ENCODE results near the gene MAPK8IP3. TPM values are rescaled to one million over a fixed set of nuclear protein-coding genes. Genes with fewer than 3 reads are reported as not detected.
A peak's percentile ranks its signal among the peaks of the same experiment; 100 is the strongest.

Gene MAPK8IP3
- total RNA-seq, 1 donor from 2014 or later, result 63.0 TPM

DNA sequence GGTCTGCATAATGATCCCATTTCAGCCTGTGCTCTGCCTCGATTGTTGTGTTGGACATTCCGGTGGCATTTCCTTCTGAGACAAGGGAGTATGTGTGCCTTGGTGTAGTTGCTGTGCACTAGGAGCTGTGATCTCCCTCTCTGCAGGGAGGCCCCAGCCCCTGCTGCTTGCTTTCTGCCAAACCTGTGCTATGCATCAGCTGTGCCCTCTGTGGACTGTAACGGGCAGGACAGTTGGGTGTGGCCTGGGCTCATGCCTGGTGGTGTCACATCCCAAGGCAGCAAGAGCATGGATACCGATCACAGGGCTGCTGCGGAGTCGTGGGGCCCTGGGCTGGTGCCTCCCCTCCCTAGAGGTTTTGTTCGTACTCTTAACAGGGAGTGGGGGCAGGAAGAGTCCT is 31.7 kb upstream of the MAPK8IP3 start:
- peaks cover 63% of the 10 kb centered on the region for H3K36me3 ChIP-seq
- no peak overlapping the region for H3K27ac ChIP-seq
- no peaks in the 10 kb centered on the region for H3K9me3 ChIP-seq
- intact Hi-C loops (cut with DNase I), result no loop called here
- H3K27me3 ChIP-seq (ENCODE audit: low read depth), result no peaks in the 10 kb centered on the region
- TF ChIP-seq CTCF (IDR thresholded peaks at IDR 0.05), result no peak
- ATAC-seq, result no peak
- no peak for DNase-seq
- H3K4me3 ChIP-seq, result no peak overlapping the region
- H3K4me1 ChIP-seq, result peaks cover 11% of the 10 kb centered on the region

GRCh38 chr16:1674751-1675664 is 31.0 kb upstream of the MAPK8IP3 start:
- H3K27me3 ChIP-seq (ENCODE audit: low read depth), result no peaks in the 10 kb centered on the region
- no peak overlapping the region for H3K4me3 ChIP-seq
- DNase-seq (no peak), ATAC-seq (no peak)
- no peak for TF ChIP-seq CTCF (IDR thresholded peaks at IDR 0.05)
- H3K4me1 ChIP-seq, result peaks cover 14% of the 10 kb centered on the region
- intact Hi-C loops (cut with DNase I), result no loop called here
- no peaks in the 10 kb centered on the region for H3K9me3 ChIP-seq
- H3K36me3 ChIP-seq, result peaks cover 57% of the 10 kb centered on the region
- no peak overlapping the region for H3K27ac ChIP-seq

DNA sequence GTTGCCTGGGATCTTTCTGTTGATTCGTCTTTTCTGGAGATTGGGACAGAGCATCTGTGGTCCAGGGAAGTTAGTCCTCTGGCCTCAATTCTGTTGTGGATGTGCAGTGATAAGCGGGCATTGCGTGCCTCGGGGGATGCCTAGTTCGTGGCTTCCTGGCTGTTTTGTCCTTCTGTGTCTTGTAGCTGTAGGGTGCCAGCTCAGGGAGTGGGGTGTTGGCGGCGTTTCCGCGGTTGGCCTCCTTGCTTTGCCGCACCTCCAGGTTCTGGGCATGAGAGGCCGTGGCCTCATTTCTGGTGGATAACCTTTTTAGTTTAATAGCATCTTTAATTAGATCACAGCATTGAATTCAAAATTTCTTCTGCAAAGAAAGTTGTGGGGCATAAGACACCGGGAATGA is 29.3 kb upstream of the MAPK8IP3 start:
- Histone ChIP-seq H3K4me1 (peaks cover 14% of the 10 kb centered on the region), H3K27me3 (ENCODE audit: low read depth) (no peaks in the 10 kb centered on the region), H3K36me3 (peaks cover 41% of the 10 kb centered on the region), H3K4me3 (no peak overlapping the region), H3K9me3 (no peaks in the 10 kb centered on the region), H3K27ac (no peak overlapping the region)
- no peak for TF ChIP-seq CTCF (IDR thresholded peaks at IDR 0.05)
- ATAC-seq, result no peak
- DNase-seq, result no peak
- intact Hi-C loops (cut with DNase I), result no loop called here

- Histone ChIP-seq H3K27ac (no peak overlapping the region), H3K36me3 (peaks cover 34% of the 10 kb centered on the region), H3K27me3 (ENCODE audit: low read depth) (no peaks in the 10 kb centered on the region), H3K4me1 (peaks cover 14% of the 10 kb centered on the region), H3K9me3 (no peaks in the 10 kb centered on the region), H3K4me3 (peak overlapping the region; percentile 77)
- DNase-seq (no peak), ATAC-seq (no peak)
- no peak for TF ChIP-seq CTCF (IDR thresholded peaks at IDR 0.05)
- intact Hi-C loops (cut with DNase I), result no loop called here
These were observed 28.7 kb upstream of the MAPK8IP3 start for GRCh38 chr16:1677339-1677738.

GRCh38 chr16:1677942-1678499 is 28.0 kb upstream of the MAPK8IP3 start, which contains the start of gene JPT2:
Gene JPT2 (plus strand): TSS chr16:1678279. CDS start chr16:1678313, 34 bp downstream.
- Histone ChIP-seq H3K4me3 (peak within 1 kb of the TSS; percentile 77), H3K36me3 (peaks cover 28% of the 10 kb centered on the region), H3K27me3 (ENCODE audit: low read depth) (no peaks in the 10 kb centered on the region), H3K4me1 (peaks cover 14% of the 10 kb centered on the region), H3K27ac (peak within 1 kb of the TSS; percentile 77), H3K9me3 (no peaks in the 10 kb centered on the region)
- no peak for TF ChIP-seq CTCF (IDR thresholded peaks at IDR 0.05)
- intact Hi-C loops (cut with DNase I), result no loop called here
- DNase-seq (peak; percentile 98), ATAC-seq (peak; percentile 99)

All from lower lobe of right lung (tissue), 2 donors.